GM21825 (cell line): ENCODE results near the gene RNF133.

ENCODE experiments used
- ATAC-seq: cut with Tn5 transposase; IDR thresholded peaks from one replicate; pipeline ENCODE4 v1.9.1; 2021; ENCODE audit warnings: mild to moderate bottlenecking, moderate library complexity; ENCODE audit not compliant: unreplicated experiment

Gene RNF133, protein sequence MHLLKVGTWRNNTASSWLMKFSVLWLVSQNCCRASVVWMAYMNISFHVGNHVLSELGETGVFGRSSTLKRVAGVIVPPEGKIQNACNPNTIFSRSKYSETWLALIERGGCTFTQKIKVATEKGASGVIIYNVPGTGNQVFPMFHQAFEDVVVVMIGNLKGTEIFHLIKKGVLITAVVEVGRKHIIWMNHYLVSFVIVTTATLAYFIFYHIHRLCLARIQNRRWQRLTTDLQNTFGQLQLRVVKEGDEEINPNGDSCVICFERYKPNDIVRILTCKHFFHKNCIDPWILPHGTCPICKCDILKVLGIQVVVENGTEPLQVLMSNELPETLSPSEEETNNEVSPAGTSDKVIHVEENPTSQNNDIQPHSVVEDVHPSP

DNA sequence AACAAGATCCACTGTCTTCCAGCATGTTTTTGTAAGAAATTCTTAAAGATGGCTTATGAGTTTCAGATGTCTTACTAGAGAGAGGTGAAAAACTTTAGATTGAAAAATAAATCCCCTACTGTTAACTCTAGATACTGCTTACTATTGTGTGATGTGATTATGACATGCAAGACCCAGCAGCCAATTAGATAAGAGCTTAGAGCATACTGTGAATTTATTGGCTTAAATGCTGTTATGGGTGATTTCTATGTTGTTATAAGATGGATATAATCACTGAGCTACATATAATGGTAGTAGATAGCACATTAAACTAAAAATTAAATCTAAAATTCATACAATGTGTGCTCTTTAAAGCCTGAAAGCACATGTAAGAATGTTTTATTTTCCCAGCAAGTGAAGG is at the start of gene RNF133:
RNF133 (minus strand) TSS at position 101 of the 400 bp plus-strand sequence. CDS start 199 bp downstream, outside the sequence.
- no peak for ATAC-seq

DNA sequence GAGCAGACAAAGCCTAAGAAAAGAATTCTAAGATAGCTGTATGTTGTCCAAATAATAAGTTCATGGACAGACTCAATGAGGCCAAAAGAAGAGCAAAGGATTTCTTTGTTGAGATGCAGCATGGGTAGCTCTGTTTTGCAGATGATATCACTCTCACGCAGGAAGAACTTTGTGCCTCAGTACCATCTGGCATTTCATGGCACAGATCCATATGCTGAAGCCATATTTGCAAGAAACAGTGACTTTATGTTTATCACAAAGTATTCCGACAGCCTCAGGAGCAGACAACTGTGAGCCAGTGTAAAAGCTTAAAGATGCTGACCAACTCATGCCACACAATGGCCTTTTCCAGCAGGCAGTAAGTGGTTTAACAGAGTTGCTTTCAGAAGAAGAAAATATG is 49.3 kb upstream of the RNF133 start:
- ATAC-seq, result no peak

DNA sequence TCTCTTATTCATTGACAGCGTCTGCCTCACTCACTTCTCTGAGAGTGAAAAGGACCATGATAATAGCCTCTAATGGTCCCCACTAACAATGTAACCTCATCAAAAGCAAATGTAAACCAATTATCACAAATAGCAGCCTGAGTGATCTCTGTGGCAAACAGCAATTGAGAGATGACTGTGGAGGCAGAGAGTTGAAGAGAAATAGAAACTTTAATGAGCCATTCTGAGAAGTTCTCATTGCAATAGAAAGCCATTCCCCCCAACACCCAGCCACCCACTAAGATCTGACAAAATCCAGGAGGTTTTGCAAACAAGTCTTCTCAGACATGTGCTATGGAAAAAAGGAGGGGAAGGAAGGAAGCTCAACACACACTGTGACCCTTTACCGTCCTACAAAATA is 48.0 kb upstream of the RNF133 start:
- ATAC-seq, result no peak

DNA sequence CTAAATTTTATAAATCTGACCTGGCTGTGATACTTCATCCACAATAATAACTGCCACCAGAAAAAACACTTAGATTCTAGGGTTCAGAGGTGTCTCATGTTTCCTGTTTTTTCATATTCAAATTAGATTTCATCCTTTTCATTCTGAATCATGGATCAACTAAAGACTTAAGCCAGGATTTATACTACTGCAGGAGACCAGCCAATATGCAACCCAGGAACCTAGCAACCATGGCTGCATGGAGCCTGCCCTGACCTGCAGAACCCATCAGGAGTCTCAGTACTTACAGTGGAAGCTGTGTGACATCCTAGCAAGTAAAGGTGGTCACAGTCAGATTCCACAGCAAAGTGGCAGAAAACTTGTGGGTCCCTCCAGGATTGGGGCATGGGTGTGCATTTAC is 44.3 kb upstream of the RNF133 start:
- ATAC-seq, result no peak

DNA sequence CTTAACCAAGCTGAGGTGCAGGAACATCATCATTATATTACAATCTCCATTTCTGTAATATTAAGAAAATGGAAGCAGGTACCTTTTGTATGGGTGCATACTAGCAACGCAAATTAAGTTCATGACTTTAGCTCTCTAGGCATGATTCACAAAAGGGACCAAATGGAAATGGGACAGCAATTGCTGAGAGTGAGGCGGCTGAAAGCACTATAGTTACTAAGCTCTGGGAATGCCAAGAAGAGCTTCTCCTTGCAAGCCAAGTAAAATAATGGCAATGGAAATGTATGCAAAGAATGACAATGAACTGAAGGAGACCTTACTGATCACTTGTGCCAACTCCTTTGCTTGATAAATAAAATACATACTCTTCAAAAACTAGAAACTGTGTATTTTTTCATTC is 40.0 kb upstream of the RNF133 start:
- ATAC-seq, result no peak

DNA sequence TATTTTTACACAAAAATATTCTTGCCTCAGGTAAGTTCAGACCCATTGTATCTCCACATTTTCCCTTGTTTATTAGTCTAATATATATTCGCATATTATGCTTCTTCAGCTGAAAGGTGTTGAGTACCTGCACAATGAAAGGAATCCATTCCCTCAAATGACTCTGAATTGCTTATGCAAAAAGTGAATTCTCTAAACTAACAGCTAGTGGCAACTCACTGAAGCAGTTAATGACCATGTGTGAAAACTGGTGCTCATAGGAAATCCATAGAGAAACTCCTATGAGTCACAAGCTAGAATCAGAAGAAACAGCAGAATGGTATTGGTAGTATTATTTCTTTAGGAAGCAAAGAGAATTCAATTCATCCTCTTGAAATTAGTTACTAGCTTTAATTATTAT is 37.3 kb upstream of the RNF133 start:
- no peak for ATAC-seq

DNA sequence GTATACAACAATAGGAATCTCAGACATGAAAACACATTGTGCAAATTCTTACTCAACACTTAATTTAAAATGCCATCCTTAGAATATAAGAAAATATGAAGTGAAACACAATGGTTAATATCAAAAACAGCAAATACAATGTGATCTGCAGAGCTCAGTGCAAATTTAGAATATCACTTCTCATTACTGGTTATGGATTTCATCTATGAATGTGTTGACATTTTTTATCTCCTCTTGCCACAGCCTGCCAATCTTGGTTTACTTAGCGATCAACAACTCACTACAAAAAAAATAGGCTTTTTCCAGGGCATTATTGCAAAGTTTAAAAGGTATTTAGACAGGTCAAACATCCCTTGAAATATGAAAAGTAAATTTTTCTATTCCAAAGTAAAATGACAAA is 28.8 kb upstream of the RNF133 start:
- ATAC-seq, result no peak

DNA sequence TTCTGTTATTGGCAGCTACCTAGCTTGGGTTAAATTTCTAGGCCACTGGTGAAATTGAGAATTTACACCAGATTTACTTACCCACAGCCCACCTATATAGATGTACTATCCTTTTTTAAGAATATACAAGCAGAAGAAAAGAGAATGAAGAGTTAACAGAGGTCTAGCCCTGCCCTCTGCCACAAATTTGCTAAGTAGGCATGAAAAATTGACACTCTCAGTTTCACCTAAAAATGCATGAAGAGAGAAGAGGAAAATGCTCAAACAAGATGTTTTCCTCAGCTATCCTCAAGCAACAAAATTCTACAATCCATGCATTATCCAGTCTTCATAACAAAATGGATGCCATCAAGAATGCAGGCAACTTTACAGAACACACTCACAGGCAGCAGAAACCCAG is 28.4 kb upstream of the RNF133 start:
- no peak for ATAC-seq

DNA sequence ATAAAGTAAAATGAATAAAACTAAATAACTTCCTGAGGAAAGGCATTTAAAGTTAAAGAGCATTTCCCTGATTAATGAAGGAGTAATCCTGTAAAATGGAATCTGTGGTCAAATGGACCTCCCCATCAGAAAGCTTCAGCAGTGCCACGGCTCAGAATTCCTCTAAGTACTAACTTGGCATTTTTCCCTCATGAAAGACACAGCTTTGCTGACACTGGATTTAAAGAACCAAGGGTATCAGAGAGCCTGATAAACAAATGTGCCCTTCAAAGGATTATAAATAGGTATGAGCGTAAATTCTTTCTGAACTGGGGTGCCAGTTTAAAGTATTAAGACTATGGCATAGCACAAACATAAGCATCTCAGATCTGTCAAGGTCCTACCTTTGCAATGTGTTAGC is 28.0 kb upstream of the RNF133 start:
- no peak for ATAC-seq

DNA sequence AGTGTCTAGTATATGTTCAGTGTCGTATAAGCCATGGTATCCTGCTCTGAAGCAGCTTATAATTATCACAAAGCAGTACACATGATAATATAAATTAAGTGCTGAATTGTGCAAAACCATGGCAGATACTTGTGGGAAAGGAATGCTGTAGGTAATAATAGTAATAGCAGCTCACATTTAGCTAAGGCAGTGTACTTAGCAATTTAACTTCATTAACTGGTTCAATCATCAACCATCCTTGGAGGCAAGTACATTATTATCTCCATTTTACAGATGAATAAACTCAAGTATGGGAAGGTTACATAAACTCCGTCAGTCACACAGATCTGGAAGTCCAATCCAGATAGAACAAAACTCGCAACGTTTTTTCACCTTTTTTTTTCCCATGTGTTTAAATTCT is 25.4 kb upstream of the RNF133 start:
- no peak for ATAC-seq

DNA sequence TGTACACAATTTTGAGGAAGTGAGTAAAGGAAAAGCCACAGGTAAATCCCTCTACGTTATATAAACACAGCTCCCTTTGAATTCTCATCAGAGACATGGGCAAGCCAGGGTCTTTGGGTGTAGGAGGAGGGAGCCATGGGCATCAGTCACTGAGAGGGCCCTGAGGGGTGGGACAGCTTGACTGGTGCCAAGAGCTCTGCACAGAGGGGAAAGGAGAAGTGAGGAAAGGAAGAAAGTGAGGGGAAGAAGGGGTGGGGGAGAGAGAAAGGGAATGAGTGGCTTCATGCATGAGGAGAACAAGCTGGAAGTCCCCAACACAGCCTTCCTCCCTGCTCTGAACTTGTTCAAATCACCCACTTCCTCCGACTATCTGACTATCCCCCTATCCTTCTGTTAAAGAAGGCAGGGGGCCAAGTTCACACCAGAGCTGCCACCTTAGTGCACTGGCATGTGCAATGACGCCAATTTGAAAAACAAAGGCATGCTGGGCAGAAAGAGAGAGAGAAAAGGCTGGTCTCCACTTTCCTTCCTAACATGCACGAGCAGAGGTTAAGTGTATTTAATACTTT is 20.2 kb upstream of the RNF133 start:
- ATAC-seq, result no peak

DNA sequence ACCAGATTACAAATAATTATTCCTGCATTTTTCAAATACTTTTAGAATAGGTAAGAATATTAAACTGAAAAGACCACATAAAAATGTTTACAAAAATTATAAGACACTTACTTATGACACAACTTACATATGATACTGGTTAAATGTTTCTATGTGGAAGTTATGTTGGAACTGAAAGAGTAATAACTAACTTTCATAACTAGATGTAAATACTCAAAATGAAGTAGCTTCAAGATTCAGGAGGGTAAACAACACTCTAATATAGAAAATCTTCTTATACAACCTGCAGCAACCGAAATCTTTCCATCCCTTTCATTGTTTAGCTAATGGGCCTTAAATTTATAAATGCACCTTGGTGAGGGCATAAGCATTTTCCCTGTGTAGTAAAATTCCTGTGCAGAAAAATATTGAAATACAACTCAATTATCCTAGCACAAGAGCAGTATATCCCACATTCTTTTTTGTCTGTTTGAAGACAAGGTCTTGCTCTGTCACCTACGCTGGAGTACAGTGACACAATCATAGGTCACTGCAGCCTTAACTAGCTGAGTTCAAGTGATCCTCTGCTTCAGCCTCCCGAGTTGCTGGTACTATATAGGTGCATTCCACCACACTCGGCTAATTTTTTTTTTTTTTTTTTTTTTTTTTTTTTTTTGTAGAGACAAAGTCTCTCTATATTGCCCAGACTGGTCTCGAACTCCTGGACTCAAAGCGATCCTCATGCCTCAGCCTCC is 18.6 kb upstream of the RNF133 start:
- ATAC-seq, result no peak

DNA sequence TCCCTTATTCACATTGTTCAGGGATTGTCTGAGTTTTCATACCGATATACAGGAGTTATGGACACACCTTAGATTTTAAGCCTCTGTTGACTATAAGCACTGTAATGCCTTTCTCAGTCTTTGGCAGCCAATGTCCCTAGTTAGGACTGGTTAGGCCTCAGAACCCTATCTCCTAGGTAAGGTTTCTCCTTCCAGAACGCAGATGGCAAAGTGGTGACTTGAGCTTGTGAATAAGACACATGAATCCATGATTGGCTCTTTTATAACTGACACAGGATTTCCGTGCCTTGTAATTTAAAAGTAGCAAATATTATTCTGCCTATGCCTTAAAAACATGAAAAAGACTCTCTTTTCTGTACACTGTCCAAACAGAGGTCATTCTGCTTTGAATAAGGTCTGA is 16.3 kb upstream of the RNF133 start:
- ATAC-seq, result no peak

DNA sequence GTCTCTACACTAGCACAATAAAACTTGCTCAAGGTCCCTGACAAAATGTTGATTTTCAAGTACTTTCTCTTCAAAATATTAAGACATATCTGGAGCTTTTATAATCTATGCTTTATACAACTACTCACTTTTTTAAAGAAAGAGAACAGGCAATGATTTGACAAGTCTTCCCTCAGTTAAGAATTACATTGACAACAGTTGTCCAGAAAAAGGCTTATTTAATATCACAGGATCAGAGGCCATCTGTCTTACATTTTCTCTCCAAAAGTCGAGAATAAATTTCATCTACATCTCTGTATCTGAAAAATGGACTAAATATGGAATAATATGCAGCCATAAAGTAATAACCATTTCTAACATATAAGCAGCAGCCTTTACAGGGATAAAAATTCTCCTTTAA is 12.0 kb upstream of the RNF133 start:
- ATAC-seq, result no peak

DNA sequence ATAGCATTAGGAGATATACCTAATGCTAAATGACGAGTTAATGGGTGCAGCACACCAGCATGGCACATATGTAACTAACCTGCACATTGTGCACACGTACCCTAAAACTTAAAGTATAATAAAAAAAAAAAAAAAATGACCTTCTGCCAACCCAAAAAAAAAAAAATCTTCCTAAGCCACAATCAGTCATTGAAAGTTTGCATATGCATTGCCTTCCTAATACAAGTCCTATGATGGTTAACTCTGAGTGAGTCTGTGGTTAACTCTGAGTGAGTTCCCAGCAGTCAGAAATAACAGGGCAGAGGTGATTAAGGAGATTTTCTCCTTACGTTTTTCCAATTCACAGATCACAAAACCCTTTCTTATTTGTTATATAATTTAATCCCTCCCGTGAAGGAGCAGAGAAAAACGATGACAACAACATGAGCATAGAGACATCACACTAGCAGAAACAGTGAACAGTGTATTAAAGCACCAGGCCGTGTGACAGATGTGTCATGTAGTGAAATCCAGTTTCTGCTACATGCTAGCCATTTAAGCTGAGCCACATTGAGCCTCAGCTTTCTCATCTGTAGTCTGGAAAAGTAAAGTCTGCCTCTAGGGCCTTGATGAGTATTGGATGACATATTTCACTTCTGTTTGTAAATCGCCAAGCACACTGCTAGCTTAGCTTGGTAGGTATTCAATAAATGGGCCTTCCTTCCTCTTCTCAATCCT is 11.2 kb upstream of the RNF133 start:
- no peak for ATAC-seq

DNA sequence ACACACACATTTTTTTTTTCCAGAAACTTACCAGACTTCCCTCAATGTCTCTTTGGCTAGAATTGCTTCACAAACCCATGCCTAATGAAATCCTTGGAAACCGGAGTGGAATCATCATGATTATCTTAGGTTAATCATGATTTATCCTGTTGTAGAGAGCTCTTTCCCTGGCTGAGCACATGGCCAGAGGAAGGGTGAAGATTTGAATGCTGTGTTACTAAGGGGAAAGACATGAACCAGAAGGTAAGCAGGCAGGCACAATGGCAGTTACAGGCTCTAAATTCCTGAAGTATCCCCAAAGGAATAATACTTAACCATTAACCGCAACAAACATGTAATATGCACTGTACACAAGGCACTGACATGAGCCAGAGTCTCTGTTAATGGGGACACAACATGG is 7.9 kb upstream of the RNF133 start:
- ATAC-seq, result no peak

DNA sequence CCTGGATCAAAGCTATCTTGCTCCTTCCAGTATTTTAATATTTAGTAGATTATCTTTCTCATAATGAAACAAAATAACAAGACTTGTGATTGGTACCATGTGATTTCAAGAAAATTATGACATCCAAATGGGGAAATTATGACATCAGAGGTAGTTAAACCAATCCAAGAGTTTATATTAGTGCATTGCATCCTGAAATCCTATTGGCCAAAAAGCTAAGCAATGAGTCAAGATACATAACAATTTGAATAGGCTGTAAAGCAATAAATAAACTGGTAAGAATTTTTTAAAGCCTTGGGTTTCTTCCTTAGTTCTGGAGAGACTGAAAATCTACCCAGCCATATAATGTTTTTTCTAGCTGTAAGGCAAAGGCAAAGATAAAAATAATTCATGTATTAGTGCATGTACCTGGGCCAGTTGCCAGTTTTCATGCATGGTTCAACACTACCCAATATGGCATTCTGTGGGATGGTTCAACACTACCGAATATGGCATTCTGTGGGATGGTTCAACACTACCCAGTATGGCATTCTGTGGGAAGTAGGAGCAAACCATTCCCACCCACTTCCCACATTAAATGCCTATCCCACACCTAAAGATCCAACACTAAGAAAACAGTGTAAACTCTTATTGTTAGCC is 4.1 kb upstream of the RNF133 start, which contains the start of gene RNF148:
RNF148 (minus strand) TSS at position 51 of the 639 bp plus-strand sequence. CDS start 172 bp downstream, outside the sequence.
- ATAC-seq, result no peak

DNA sequence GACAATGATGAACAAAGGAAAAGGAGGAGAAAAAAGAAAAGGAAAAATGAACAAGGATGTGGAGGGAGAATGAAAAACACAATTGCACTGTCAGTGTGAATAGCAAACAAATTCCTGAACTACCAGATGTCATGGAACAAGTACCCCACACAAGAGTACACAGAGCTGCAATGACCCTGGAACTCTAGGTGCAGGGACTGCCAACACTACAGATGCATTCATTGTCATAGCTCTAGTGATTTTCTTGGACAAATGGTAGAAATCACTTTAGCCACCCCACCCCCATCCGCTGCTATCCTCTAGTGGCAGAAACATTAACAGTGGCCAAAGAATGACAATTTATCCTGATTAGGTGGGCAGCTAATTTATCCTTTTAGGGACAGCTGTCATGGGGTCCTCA is 3.1 kb downstream of the RNF133 start:
- ATAC-seq, result no peak

DNA sequence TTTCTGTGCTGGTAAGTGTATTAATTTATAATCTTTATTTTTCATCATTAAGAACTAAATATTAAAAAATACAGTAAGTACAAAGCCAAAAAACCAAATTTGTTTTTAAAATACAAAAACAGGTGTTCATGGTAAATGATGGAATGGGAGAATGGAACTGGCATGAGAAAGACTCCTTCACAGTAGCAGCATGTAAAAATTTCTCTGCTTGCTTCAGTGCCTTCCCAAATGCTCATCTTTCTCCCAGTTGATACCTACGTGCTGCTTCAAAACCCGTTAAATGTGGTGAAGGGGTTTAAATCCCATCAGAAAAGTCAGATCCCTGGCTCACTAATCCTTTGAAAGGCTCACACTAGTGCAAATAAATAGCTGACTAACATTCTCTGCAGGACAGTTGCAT is 4.2 kb downstream of the RNF133 start:
- ATAC-seq, result no peak

DNA sequence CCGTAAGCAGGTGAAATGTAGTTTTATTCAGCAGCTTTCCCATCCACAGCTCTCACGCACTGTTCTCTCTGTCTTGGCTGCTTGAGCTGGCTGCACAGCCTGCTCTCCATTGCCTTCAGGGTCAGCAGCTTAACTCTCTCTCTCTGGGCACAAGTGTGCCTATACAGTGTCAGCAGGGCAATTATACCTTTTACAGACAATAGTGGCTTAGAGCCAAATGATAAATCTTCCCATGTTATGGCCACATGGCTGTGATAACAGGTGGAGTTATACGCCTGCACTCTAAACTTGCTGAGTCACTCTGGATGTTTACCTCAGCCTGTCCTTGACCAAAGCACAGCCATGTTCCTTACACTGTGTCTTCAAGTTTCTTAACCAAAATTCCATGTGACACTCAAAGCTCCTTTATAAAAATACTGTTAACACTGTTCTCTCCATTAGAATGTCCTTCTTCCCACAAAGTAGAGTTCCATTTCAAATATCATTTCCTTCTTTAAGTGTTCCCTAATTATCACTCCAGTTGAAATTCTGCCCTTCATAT is 6.1 kb downstream of the RNF133 start:
- ATAC-seq, result no peak
